OCI-LY1 (cell line): ENCODE results near the gene NDUFS1.

Experiments
- CTCF ChIP-seq: fragments of 200-600 bp; sonication (generic), shearing (Covaris generic); IDR thresholded peaks from 2 replicates; pipeline ENCODE4 v1.5.1; 2017; ENCODE audit warnings: mild to moderate bottlenecking, antibody characterized with exemption, low read length, moderate library complexity, mixed read lengths
- EZH2 ChIP-seq: fragments of 200-600 bp; sonication (generic), shearing (Covaris generic); IDR thresholded peaks from 2 replicates; pipeline ENCODE4 v1.8.0; 2017; ENCODE audit warnings: borderline replicate concordance, mixed run types, mild to moderate bottlenecking, antibody characterized with exemption, low read length, moderate library complexity, mixed read lengths

- TF ChIP-seq EZH2 (no peak), CTCF (no peak)
Measured at GRCh38 chr2:206084870-206085741, 74.1 kb downstream of the NDUFS1 start.
